Caco-2 (cell line): ENCODE measurements around the gene NEGR1. TPM values are rescaled to one million over a fixed set of nuclear protein-coding genes. Genes with fewer than 3 reads are reported as not detected.

Experiments used
- BruUV-seq: library from RNA; stranded (reverse); fragments of 400-500 nt; replicated peaks from 2 replicates; lab custom pipeline; 2021; lab: Mats Ljungman, UMichigan
- CTCF ChIA-PET: fragments of 300-600 bp; sonication (Branson Sonifier 250); formaldehyde crosslinking; loops from one replicate; lab custom pipeline; 2022; ENCODE audit warnings: antibody characterized with exemption; lab: Charles Lee
- POLR2A ChIA-PET: fragments of 300-600 bp; sonication (Branson Sonifier 250); formaldehyde crosslinking; loops from one replicate; lab custom pipeline; 2022; ENCODE audit warnings: antibody characterized with exemption; lab: Charles Lee
- DNase-seq, 2 experiments: peaks; one replicate each; pipeline versions ENCODE4 v3.0.0 to v3.0.0-alpha.2; 2020 to 2022
- H3K27me3 ChIP-seq: replicated peaks from 2 replicates; pipeline ENCODE4 v1.6.0; 2011; ENCODE audit warnings: low read length; ENCODE audit not compliant: control insufficient read depth, insufficient read depth
- H3K36me3 ChIP-seq: 2 replicates; pipeline ENCODE4 v1.5.1; 2011; ENCODE audit warnings: low read length; ENCODE audit not compliant: control insufficient read depth, insufficient read depth
- H3K4me1 ChIP-seq: fragments of 250-450 bp; sonication (Bioruptor Pico); 2 replicates; pipeline ENCODE4 v1.5.1; 2020; ENCODE audit warnings: mild to moderate bottlenecking
- H3K4me3 ChIP-seq: 2 replicates; pipeline ENCODE4 v1.5.1; 2011; ENCODE audit warnings: low read depth, mild to moderate bottlenecking, control low read depth, low read length
- H3K9me3 ChIP-seq: fragments of 250-450 bp; sonication (Bioruptor Pico); 2 replicates; pipeline ENCODE4 v1.5.1; 2020; ENCODE audit warnings: mild to moderate bottlenecking, moderate library complexity
- H3K27ac Mint-ChIP-seq: one replicate; pipeline ENCODE4 v1.8.0; 2022; ENCODE audit warnings: mixed read lengths; ENCODE audit not compliant: unreplicated experiment
- H3K27me3 Mint-ChIP-seq: one replicate; pipeline ENCODE4 v1.8.0; 2022; ENCODE audit warnings: mixed read lengths; ENCODE audit not compliant: insufficient read depth, unreplicated experiment
- H3K36me3 Mint-ChIP-seq: one replicate; pipeline ENCODE4 v1.8.0; 2022; ENCODE audit warnings: mild to moderate bottlenecking, mixed read lengths; ENCODE audit not compliant: insufficient read depth, unreplicated experiment
- H3K4me1 Mint-ChIP-seq: one replicate; pipeline ENCODE4 v1.8.0; 2022; ENCODE audit warnings: low read depth, mixed read lengths; ENCODE audit not compliant: unreplicated experiment
- H3K4me3 Mint-ChIP-seq: one replicate; pipeline ENCODE4 v1.8.0; 2022; ENCODE audit warnings: mild to moderate bottlenecking, moderate library complexity, mixed read lengths; ENCODE audit not compliant: unreplicated experiment
- H3K9me3 Mint-ChIP-seq: one replicate; pipeline ENCODE4 v1.8.0; 2022; ENCODE audit warnings: mixed read lengths; ENCODE audit not compliant: unreplicated experiment
- intact Hi-C: fragments of 100-400 bp; cut with micrococcal nuclease; formaldehyde crosslinking; loops from one replicate; pipeline ENCODE4 v1.10.0; 2022; ENCODE audit not compliant: unreplicated experiment
- total RNA-seq: library from RNA; stranded (reverse); gene quantifications from 2 replicates; pipeline ENCODE4 v1.2.3, GENCODE V29; 2022
- TF ChIP-seq, protein P1 (sequence below), 2 experiments: fragments of 200-600 bp in 1 of 2; IDR thresholded peaks; 1 replicate in 1 of 2; 2 replicates in 1 of 2; pipeline versions ENCODE4 v1.5.1 to v1.8.0; 2011 to 2022; ENCODE audit warnings: antibody characterized with exemption in 1 of 2, control low read depth in 1 of 2, inconsistent platforms in 1 of 2, low read depth in 1 of 2, low read length in 1 of 2, mild to moderate bottlenecking in 1 of 2, moderate library complexity in 1 of 2; ENCODE audit not compliant: insufficient read depth in 1 of 2, severe bottlenecking in 1 of 2, unreplicated experiment in 1 of 2

Gene NEGR1
- total RNA-seq, 1 experiment from 2014 or later: not detected

DNA sequence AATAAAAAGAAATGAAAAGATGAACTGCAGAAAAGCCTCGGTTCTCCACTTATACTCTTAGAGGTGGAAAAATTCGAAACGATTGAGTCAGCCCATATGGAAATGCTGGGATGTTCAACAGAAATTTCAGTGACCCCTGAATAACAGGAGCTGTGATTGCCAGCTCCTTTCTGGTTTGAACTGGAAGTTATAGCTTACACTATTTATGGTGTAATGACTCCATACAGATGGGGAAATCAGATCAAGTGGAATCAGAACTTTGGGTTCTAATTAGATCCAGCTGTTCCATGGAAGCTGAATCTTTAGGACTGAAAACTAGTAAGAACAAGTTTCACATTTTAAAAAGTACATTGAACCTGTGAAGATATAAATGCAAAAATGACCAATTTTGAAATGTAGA, 632.2 kb downstream of the NEGR1 start:
- no peak overlapping the region for H3K4me3 ChIP-seq
- Mint-ChIP-seq H3K4me3 (no peak overlapping the region), H3K27ac (no peak overlapping the region), H3K36me3 (no peaks in the 10 kb centered on the region), H3K27me3 (no peaks in the 10 kb centered on the region), H3K9me3 (no peaks in the 10 kb centered on the region), H3K4me1 (no peaks in the 10 kb centered on the region)
- CTCF ChIA-PET: no interaction called here
- H3K36me3 ChIP-seq: no peaks in the 10 kb centered on the region
- no TSS peak for BruUV-seq
- no peak for DNase-seq
- H3K27me3 ChIP-seq: no peaks in the 10 kb centered on the region
- TF ChIP-seq, protein P1, sequence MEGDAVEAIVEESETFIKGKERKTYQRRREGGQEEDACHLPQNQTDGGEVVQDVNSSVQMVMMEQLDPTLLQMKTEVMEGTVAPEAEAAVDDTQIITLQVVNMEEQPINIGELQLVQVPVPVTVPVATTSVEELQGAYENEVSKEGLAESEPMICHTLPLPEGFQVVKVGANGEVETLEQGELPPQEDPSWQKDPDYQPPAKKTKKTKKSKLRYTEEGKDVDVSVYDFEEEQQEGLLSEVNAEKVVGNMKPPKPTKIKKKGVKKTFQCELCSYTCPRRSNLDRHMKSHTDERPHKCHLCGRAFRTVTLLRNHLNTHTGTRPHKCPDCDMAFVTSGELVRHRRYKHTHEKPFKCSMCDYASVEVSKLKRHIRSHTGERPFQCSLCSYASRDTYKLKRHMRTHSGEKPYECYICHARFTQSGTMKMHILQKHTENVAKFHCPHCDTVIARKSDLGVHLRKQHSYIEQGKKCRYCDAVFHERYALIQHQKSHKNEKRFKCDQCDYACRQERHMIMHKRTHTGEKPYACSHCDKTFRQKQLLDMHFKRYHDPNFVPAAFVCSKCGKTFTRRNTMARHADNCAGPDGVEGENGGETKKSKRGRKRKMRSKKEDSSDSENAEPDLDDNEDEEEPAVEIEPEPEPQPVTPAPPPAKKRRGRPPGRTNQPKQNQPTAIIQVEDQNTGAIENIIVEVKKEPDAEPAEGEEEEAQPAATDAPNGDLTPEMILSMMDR (IDR thresholded peaks at IDR 0.05; ENCODE audit: insufficient read depth in 1 of 2, low read depth in 1 of 2, low read length in 1 of 2, severe bottlenecking in 1 of 2, unreplicated experiment in 1 of 2): no peak
- POLR2A ChIA-PET: no interaction called here
- no peaks in the 10 kb centered on the region for H3K4me1 ChIP-seq
- H3K9me3 ChIP-seq: no peaks in the 10 kb centered on the region
- intact Hi-C loops: no loop called here

DNA sequence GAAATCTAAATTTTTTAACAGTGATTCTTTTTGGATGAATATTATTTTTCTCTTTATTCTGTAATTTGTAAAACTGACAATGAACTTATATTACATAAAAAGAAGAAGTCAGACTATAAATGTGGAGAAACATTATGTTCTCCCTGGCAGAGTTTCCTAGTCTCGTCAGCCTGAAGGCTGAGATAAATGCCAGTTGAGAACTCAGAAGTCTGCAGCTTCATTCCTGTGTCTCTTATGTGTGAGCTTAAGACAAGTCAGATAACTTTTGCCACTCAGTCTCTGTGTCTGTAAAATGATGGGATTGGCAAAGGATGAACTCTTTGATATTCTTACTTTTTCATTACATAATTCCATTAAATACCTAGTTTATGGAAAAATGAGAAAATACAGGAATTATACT, 632.7 kb downstream of the NEGR1 start:
- no peaks in the 10 kb centered on the region for H3K4me1 Mint-ChIP-seq
- no peak for DNase-seq
- POLR2A ChIA-PET: no interaction called here

DNA sequence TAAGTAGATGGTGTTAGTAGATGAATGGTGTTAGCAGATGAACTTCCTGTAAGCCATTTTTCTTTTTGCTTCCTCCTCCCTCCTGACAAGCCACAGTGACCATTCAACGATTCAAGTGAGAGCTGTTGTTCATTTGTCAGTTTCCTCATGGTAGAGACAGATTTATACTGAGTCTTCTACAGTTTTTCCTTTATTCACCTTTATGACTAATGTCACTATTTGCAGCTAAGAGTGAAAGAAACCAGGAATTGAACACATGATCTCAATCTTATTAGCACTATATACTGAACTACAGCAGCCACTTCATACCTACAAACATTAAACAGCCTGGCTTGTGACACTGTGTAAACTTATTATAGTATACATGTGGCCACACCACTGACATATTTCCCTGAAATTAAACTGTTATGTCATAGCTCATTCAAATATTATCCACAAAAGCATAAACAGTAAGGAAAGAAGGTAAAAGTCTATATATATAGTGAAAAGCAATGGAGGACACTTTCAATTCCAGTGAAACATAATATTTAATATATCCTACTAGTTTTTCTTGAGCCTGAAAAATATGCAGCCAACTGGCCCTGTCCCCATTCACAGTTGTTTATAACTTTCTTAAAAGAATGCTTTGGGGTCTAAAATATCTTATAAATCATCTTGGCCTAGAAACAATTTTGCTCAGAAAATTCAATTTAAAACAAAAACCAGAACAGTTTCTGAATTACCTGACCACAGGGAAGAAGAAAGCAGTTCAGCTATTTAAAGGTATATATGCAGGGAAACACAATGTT, 634.6 kb downstream of the NEGR1 start:
- no peaks in the 10 kb centered on the region for H3K4me1 Mint-ChIP-seq
- BruUV-seq: no TSS peak
- no peaks in the 10 kb centered on the region for H3K9me3 Mint-ChIP-seq
- H3K36me3 Mint-ChIP-seq: no peaks in the 10 kb centered on the region
- ChIA-PET POLR2A (no interaction called here), CTCF (no interaction called here)
- DNase-seq: no peak
- Histone ChIP-seq H3K27me3 (no peaks in the 10 kb centered on the region), H3K4me1 (no peaks in the 10 kb centered on the region), H3K9me3 (no peaks in the 10 kb centered on the region), H3K4me3 (no peak overlapping the region), H3K36me3 (no peaks in the 10 kb centered on the region)
- no peak overlapping the region for H3K4me3 Mint-ChIP-seq
- H3K27ac Mint-ChIP-seq: no peak overlapping the region
- TF ChIP-seq, protein P1 (IDR thresholded peaks at IDR 0.05; ENCODE audit: insufficient read depth in 1 of 2, low read depth in 1 of 2, low read length in 1 of 2, severe bottlenecking in 1 of 2, unreplicated experiment in 1 of 2): no peak
- intact Hi-C loops: no loop called here
- H3K27me3 Mint-ChIP-seq: no peaks in the 10 kb centered on the region

More for the DNA sequence above, 632.7 kb downstream of the NEGR1 start:
- Histone ChIP-seq H3K36me3 (no peaks in the 10 kb centered on the region), H3K9me3 (no peaks in the 10 kb centered on the region), H3K4me3 (no peak overlapping the region), H3K27me3 (no peaks in the 10 kb centered on the region), H3K4me1 (no peaks in the 10 kb centered on the region)
- Mint-ChIP-seq H3K27ac (no peak overlapping the region), H3K27me3 (no peaks in the 10 kb centered on the region), H3K36me3 (no peaks in the 10 kb centered on the region), H3K4me3 (no peak overlapping the region), H3K9me3 (no peaks in the 10 kb centered on the region)
- TF ChIP-seq, protein P1 (IDR thresholded peaks at IDR 0.05; ENCODE audit: insufficient read depth in 1 of 2, low read depth in 1 of 2, low read length in 1 of 2, severe bottlenecking in 1 of 2, unreplicated experiment in 1 of 2): no peak
- CTCF ChIA-PET: no interaction called here
- intact Hi-C loops: no loop called here
- BruUV-seq: no TSS peak
